MM.1S (cell line): Measurements from ENCODE around the gene FAM3B.

Experiments
- CTCF ChIP-seq: fragments of 300-600 bp; sonication (generic); IDR thresholded peaks from 2 replicates; pipeline ENCODE4 v1.5.1; 2016; ENCODE audit warnings: antibody characterized with exemption, low read length, mixed read lengths
- EZH2 ChIP-seq: fragments of 300-600 bp; sonication (generic); optimal IDR thresholded peaks from 2 replicates; pipeline ENCODE3; 2017; ENCODE audit warnings: low read depth, mild to moderate bottlenecking, antibody characterized with exemption, low read length, mixed read lengths

GRCh38 chr21:41402796-41403195 is 86.2 kb downstream of the FAM3B start:
- TF ChIP-seq CTCF (no peak), EZH2 (no peak)
